Muscle layer of colon (tissue), 2 donors: ENCODE results near the gene FOXE3.

Experiments
- H3K27ac ChIP-seq: one replicate; pipeline ENCODE4 v1.7.0; 2013; ENCODE audit warnings: low read depth, mild to moderate bottlenecking, low read length, moderate library complexity
- H3K27me3 ChIP-seq, 2 donors: one replicate each; pipeline ENCODE4 v1.7.0; 2013; ENCODE audit warnings: low read length in 2 of 2, mild to moderate bottlenecking in 2 of 2; ENCODE audit not compliant: insufficient read depth in 2 of 2, control insufficient read depth in 1 of 2
- H3K36me3 ChIP-seq: one replicate; pipeline ENCODE4 v1.7.0; 2013; ENCODE audit warnings: mild to moderate bottlenecking, low read length; ENCODE audit not compliant: insufficient read depth
- H3K4me1 ChIP-seq: one replicate; pipeline ENCODE4 v1.7.0; 2013; ENCODE audit warnings: mild to moderate bottlenecking, low read length; ENCODE audit not compliant: insufficient read depth
- H3K4me3 ChIP-seq, 2 donors: one replicate each; pipeline ENCODE4 v1.7.0; 2013; ENCODE audit warnings: low read length in 2 of 2, low read depth in 1 of 2, mild to moderate bottlenecking in 1 of 2, moderate library complexity in 1 of 2
- H3K9ac ChIP-seq: one replicate; pipeline ENCODE4 v1.7.0; 2013; ENCODE audit warnings: low read length
- H3K9me3 ChIP-seq: one replicate; pipeline ENCODE4 v1.7.0; 2013; ENCODE audit warnings: mild to moderate bottlenecking, low read length
- donor health status: abdominal sarcoma.
- donor health status: Adenocarcinoma of cecum.

The FOXE3 gene

DNA sequence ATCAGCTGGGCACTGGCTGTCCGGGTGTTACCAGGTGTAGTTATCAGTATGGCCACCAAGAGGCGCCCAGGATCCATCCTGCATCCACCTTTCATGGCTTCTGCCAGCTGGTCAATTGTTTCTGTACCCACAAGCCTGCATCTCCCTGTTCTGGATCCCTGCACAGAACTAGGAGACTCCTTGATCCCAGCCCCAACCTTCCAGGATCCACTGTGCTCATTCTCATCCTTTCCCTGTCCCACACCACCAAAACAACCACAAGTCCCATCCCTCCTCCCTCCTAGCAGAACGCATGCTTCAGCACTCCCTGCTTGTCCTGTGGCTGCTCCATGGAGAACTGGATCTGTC lies 27.2 kb upstream of the FOXE3 start:
- no peak overlapping the region for H3K4me3 ChIP-seq

DNA sequence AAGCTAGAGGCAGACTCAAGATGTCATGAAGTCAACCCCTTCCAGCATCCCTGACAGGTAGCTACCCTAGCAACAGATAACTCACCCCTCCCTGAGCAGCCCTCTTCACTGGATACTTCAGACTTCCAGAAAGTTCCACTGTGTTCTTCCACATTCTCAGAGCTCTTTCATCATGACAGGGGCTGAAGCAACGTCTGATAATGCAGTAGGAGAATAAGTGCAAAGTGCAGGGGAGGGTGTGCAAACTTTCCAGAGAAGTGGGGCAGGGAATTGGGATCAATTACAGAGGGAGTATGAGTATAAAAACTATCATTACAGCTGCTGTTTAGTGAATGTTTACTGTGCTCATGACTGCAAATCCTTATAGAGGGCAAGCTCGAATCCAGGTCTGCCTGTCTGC lies 26.4 kb upstream of the FOXE3 start:
- no peak overlapping the region for H3K9ac ChIP-seq
- no peak overlapping the region for H3K27ac ChIP-seq
- H3K36me3 ChIP-seq = no peaks in the 10 kb centered on the region
- no peaks in the 10 kb centered on the region for H3K4me1 ChIP-seq
- H3K4me3 ChIP-seq = no peak overlapping the region
- no peaks in the 10 kb centered on the region for H3K9me3 ChIP-seq
- peaks cover 0 to 4% of the 10 kb centered on the region in 2 donors for H3K27me3 ChIP-seq

More for the DNA sequence above, 27.2 kb upstream of the FOXE3 start:
- no peaks in the 10 kb centered on the region for H3K36me3 ChIP-seq
- no peaks in the 10 kb centered on the region for H3K4me1 ChIP-seq
- no peak overlapping the region for H3K9ac ChIP-seq
- H3K27me3 ChIP-seq = no peaks in the 10 kb centered on the region
- H3K27ac ChIP-seq = no peak overlapping the region
- H3K9me3 ChIP-seq = no peaks in the 10 kb centered on the region

DNA sequence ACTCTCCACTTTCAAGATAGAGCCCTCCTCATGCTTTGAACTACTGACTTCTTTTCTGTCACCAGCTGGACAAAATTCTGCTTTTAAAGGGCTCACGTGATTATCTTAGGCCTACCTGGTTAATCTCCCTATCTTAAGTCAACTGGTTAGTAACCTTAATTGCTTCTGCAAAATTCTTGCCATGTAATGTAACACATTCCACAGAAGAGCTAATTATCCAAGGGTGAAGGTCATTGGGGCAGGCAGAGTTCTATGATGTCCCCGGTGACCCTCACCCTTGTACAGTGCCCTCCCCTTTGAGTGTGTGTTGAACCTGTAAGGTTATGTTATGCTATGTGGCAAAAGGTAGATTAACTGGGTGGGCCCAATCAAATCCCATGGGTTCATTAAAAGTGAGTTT lies 25.2 kb upstream of the FOXE3 start:
- Histone ChIP-seq H3K9ac (no peak overlapping the region), H3K27ac (no peak overlapping the region), H3K27me3 (peaks cover 0 to 4% of the 10 kb centered on the region in 2 donors), H3K36me3 (no peaks in the 10 kb centered on the region), H3K4me1 (no peaks in the 10 kb centered on the region), H3K4me3 (no peak overlapping the region), H3K9me3 (no peaks in the 10 kb centered on the region)

DNA sequence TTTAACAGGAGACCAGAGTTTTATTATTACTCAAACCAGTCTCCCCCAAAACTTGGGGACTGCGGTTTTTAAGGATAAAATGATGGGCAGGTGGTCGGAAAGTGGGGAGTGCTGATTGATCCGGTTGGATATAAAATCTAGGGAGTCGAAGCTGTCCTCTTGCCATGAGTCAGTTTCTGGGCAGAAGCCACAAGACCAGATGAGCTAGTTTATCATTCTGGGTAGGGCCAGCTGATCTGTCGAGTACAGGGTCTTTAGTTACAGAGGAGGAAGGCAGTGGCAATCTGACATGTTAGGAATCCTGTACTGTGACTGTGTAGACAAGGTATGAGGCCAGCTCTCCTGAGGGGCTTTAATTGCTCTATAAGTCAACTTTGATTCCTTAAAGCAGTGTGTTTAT lies 22.9 kb upstream of the FOXE3 start:
- Histone ChIP-seq H3K4me3 (no peak overlapping the region), H3K36me3 (no peaks in the 10 kb centered on the region), H3K9ac (no peak overlapping the region), H3K9me3 (no peaks in the 10 kb centered on the region), H3K4me1 (no peaks in the 10 kb centered on the region), H3K27ac (no peak overlapping the region), H3K27me3 (peaks cover 0 to 4% of the 10 kb centered on the region in 2 donors)

DNA sequence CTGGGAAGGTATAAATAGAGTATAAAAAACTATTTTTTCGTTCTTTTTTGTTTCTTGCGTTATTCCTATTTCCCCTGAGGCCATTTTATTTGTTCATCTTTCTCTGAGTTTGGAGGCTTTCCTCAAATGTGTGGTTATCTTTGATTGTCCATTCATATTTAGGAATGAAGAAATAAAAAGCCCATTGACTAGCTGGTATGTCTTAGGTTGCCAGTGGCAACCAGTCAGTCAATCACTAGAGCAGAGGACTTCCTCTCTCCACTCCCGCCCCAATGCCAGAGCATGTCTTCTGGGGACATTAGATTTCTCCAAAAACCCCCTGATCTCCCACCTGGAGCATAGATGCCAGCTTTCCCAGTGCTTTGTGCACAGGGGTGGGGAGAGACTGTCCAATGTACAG lies 20.7 kb upstream of the FOXE3 start:
- H3K4me1 ChIP-seq = no peaks in the 10 kb centered on the region
- no peak overlapping the region for H3K27ac ChIP-seq
- no peak overlapping the region for H3K4me3 ChIP-seq
- H3K36me3 ChIP-seq = no peaks in the 10 kb centered on the region
- H3K27me3 ChIP-seq = peaks cover 0 to 4% of the 10 kb centered on the region in 2 donors
- no peaks in the 10 kb centered on the region for H3K9me3 ChIP-seq
- no peak overlapping the region for H3K9ac ChIP-seq

DNA sequence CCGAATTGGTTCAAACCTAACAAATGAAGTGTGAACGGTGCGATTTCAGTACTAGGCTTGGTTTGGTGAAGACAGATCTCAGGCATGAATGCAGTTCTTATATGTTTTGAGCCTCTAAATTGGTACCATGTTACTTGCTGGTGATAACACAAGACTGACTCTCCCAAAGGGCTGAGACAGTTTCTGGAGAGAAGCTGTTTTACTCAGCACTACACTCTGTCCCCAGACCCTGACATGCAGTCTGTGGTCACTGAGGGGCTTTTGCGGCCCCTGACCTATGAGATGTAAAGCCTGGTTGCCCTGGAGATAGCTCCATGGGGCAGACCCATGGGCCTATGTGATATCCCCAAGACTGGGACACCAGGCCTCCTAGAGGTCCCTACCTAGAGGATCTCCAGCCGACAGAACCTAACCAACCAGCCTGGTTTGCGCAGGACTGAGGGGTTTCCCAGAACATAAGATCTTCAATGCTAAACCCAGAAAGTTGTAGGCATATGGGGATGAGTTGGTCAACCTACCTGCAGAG lies 19.4 kb upstream of the FOXE3 start:
- Histone ChIP-seq H3K36me3 (no peaks in the 10 kb centered on the region), H3K9me3 (no peaks in the 10 kb centered on the region), H3K4me1 (no peaks in the 10 kb centered on the region), H3K9ac (no peak overlapping the region), H3K4me3 (no peak overlapping the region), H3K27me3 (peaks cover 0 to 4% of the 10 kb centered on the region in 2 donors), H3K27ac (no peak overlapping the region)

DNA sequence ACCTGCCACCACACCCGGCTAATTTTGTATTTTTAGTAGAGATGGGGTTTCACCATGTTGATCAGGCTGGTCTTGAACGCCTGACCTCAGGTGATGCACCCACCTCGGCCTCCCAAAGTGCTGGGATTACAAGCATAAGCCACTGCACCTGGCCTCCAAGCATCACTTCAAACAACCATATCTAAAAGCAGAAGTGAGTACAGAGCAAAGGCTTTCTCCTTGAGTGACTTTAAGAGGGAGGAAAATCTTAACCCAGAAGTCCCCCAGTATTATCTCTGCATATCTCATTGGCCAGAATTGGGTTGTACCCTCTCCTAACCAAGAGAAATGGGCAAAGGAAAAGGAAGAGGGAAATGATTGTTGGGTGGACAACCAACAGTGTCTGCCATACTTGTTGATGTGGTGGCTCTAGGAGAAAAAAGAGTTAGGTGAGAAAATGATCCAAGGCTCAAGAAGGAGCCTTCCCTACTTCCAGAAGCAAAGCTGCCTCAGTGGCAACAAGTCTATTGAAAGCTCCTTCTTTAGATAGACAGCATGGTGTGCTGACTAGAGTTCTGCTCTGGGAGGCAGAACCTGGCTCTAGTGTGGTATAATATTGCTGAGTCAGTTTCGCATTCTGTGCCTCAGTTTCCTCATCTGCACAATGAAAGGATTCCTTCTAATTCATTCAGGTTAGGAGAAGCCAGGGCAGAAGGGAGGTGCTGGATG lies 16.8 kb upstream of the FOXE3 start:
- Histone ChIP-seq H3K27me3 (peaks cover 0 to 2% of the 10 kb centered on the region in 2 donors), H3K36me3 (no peaks in the 10 kb centered on the region), H3K4me1 (no peaks in the 10 kb centered on the region), H3K27ac (no peak overlapping the region), H3K9ac (no peak overlapping the region), H3K9me3 (no peaks in the 10 kb centered on the region), H3K4me3 (no peak overlapping the region)

DNA sequence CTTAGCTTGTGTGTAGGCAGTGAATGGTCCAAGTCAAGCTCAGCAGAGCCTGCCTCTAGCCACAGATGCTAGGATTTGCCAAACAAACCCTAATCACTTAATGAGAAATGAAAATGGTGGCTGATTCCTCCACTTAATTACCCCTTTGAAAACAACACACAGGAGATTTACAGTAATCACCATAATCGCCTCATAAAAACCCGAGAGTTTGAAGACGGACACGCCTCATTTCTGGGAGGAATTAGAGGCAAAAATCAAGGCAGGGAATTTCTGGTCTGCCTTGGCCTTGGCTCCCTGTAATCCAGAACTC lies 16.3 kb upstream of the FOXE3 start:
- Histone ChIP-seq H3K9ac (no peak overlapping the region), H3K4me1 (no peaks in the 10 kb centered on the region), H3K9me3 (no peaks in the 10 kb centered on the region), H3K36me3 (no peaks in the 10 kb centered on the region), H3K27me3 (no peaks in the 10 kb centered on the region), H3K4me3 (no peak overlapping the region), H3K27ac (no peak overlapping the region)

DNA sequence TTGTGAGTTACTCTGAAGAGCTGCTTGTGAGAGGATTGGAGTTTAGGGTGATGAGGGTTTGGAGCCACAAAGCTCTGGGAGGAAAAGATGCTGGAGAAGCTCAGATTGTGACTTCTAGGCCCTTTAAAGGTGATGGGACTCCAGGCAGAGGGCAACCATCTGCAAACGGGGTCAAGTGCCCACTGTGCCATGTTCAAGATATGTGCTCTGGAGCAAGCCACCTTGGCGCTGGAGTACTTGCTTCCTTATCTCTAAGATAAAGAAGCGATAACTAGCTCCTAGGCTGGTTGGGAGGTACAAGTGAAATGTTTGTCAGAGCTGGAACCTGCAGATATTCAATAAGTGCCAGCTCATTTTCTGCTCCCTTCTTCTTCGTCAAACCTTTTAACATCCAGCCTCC lies 14.3 kb upstream of the FOXE3 start:
- no peaks in the 10 kb centered on the region for H3K27me3 ChIP-seq
- no peak overlapping the region for H3K27ac ChIP-seq
- H3K4me1 ChIP-seq = no peaks in the 10 kb centered on the region
- no peaks in the 10 kb centered on the region for H3K9me3 ChIP-seq
- H3K4me3 ChIP-seq = no peak overlapping the region
- no peaks in the 10 kb centered on the region for H3K36me3 ChIP-seq
- no peak overlapping the region for H3K9ac ChIP-seq

DNA sequence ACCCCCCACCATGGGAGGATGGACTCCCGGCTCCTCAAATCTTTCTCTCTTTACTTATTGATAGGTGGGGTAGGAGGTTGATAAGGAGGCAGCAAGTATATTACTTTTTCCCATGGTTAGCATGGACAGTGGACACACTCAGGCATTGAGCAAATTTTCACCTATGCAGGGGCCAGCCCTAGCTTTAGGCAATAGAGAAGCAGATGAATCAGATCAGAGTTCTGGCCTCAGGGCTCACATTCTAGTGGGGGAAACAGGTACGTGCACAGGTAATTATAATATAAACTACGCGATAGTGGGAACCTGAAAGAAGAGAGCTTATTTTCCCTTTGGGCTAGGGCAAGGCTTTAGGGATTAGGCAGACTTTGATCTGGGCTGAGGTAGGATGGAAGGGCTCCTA lies 13.5 kb upstream of the FOXE3 start:
- H3K27ac ChIP-seq = no peak overlapping the region
- H3K4me1 ChIP-seq = no peaks in the 10 kb centered on the region
- H3K36me3 ChIP-seq = no peaks in the 10 kb centered on the region
- H3K4me3 ChIP-seq = no peak overlapping the region
- no peaks in the 10 kb centered on the region for H3K9me3 ChIP-seq
- no peaks in the 10 kb centered on the region for H3K27me3 ChIP-seq
- no peak overlapping the region for H3K9ac ChIP-seq

DNA sequence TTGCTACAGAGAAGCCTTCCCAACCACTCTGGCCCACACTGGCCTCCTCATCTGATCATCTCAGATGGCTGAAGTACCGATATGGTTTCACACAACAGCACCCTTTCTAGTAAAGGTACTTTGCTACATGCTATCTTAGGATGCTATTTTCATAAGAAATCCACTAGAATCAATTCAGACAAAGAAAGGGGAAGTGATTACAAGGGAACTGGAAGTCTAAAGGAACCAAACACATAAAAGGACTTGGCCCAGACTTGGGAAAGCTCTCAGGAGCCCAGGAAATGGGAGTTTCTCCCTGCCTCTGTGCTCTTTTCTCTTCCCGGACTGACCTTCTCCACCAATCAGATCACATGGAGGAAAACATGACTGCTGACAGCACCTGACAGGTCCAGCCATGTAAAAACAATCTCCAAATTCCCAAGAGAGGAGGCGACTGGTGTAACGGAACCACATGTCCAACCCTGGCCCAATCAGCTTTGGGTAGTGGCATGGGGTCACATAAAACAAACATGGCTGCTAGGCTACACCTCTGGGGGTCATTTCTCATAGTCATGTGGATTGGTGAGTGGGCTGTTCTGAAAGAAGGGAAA lies 12.7 kb upstream of the FOXE3 start:
- Histone ChIP-seq H3K36me3 (no peaks in the 10 kb centered on the region), H3K9ac (no peak overlapping the region), H3K27ac (no peak overlapping the region), H3K4me1 (no peaks in the 10 kb centered on the region), H3K4me3 (no peak overlapping the region), H3K27me3 (no peaks in the 10 kb centered on the region), H3K9me3 (no peaks in the 10 kb centered on the region)

DNA sequence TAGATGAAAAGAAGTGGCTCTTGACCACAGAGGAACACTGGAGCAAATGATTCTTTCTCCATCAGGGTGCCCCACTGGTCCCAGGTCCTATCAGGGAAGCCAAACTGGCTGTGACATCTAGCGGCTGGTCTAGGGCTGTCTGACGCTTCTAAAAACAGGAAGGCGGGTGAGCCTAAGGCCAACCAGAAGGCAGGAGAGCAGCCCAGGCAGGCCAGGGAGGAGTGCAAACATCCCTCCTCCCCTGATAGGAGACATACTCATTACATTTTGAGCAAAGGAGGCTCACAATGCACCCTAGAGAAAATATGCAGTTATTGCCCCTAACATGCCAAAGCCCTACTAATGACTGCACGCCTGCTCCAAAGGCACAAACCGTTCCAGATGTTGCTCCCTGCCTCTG lies 10.4 kb upstream of the FOXE3 start:
- H3K9me3 ChIP-seq = no peaks in the 10 kb centered on the region
- no peaks in the 10 kb centered on the region for H3K4me1 ChIP-seq
- H3K4me3 ChIP-seq = no peak overlapping the region
- H3K9ac ChIP-seq = no peak overlapping the region
- H3K36me3 ChIP-seq = no peaks in the 10 kb centered on the region
- H3K27ac ChIP-seq = no peak overlapping the region
- no peaks in the 10 kb centered on the region for H3K27me3 ChIP-seq
